RWPE2 (cell line): ENCODE results near the gene ARSD.

Experiments
- ATAC-seq: fragments of 200-7000 bp; cut with Tn5 transposase; 3 replicates; pipeline ENCODE4 v1.9.1; 2021; ENCODE audit warnings: low read depth
- DNase-seq: peaks from one replicate; pipeline ENCODE4 v3.0.0-alpha.2; 2020; ENCODE audit warnings: low spot score
- H3K27ac ChIP-seq: fragments of 450-650 bp; 2 replicates; pipeline ENCODE4 v1.5.1; 2017; ENCODE audit warnings: mild to moderate bottlenecking; ENCODE audit not compliant: poor library complexity, severe bottlenecking
- H3K27me3 ChIP-seq: fragments of 250-450 bp; sonication (Bioruptor Pico); 2 replicates; pipeline ENCODE4 v1.5.1; 2021; ENCODE audit warnings: mild to moderate bottlenecking, moderate library complexity; ENCODE audit not compliant: insufficient read depth, poor library complexity, severe bottlenecking
- H3K36me3 ChIP-seq: fragments of 250-450 bp; sonication (Bioruptor Pico); 2 replicates; pipeline ENCODE4 v1.5.1; 2020; ENCODE audit warnings: low read depth, mild to moderate bottlenecking, moderate library complexity
- H3K4me1 ChIP-seq: fragments of 250-450 bp; sonication (Bioruptor Pico); 2 replicates; pipeline ENCODE4 v1.5.1; 2021; ENCODE audit warnings: mild to moderate bottlenecking, moderate library complexity; ENCODE audit not compliant: insufficient read depth, poor library complexity, severe bottlenecking
- H3K4me3 ChIP-seq: fragments of 250-450 bp; sonication (Bioruptor Pico); 2 replicates; pipeline ENCODE4 v1.5.1; 2021; ENCODE audit warnings: mild to moderate bottlenecking, moderate library complexity; ENCODE audit not compliant: severe bottlenecking
- H3K9me3 ChIP-seq: fragments of 250-450 bp; sonication (Bioruptor Pico); 2 replicates; pipeline ENCODE4 v1.5.1; 2021; ENCODE audit warnings: mild to moderate bottlenecking, moderate library complexity; ENCODE audit not compliant: severe bottlenecking
- TF ChIP-seq, protein P1 (sequence below): fragments of 450-650 bp; IDR thresholded peaks from one replicate; pipeline ENCODE4 v1.5.1; 2017; ENCODE audit warnings: mild to moderate bottlenecking, moderate library complexity; ENCODE audit not compliant: poor library complexity, severe bottlenecking

ARSD gene

DNA sequence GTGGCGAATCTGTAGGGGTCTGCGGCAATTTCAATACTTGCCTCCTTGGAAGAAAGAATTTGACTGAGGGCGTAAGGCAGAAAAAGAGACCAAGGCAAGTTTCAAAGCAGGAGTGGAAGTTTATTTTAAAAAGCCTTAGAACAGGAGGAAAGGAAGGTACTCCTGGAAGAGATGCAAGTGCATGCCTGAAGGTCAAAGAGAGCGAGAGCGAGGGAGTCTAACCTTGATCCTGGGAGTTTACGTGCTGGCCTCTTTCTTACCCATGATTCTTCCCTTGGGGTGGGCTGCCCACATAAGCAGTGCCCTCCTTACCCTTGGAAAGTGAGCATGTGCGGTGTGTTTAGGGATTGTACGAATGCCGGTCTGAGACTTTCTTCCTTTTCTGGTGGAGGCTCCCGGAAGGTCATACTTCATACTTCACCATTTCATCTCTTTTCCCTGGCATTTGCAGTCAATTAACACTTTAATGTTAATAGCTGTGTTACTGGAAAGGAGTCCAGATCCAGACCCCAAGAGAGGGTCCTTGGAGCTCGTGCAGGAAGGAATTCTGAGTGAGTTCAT is 40.0 kb downstream of the ARSD start:
- ATAC-seq: no peak
- no peak for DNase-seq
- no peaks in the 10 kb centered on the region for H3K36me3 ChIP-seq
- no peak overlapping the region for H3K4me3 ChIP-seq
- TF ChIP-seq, protein P1, sequence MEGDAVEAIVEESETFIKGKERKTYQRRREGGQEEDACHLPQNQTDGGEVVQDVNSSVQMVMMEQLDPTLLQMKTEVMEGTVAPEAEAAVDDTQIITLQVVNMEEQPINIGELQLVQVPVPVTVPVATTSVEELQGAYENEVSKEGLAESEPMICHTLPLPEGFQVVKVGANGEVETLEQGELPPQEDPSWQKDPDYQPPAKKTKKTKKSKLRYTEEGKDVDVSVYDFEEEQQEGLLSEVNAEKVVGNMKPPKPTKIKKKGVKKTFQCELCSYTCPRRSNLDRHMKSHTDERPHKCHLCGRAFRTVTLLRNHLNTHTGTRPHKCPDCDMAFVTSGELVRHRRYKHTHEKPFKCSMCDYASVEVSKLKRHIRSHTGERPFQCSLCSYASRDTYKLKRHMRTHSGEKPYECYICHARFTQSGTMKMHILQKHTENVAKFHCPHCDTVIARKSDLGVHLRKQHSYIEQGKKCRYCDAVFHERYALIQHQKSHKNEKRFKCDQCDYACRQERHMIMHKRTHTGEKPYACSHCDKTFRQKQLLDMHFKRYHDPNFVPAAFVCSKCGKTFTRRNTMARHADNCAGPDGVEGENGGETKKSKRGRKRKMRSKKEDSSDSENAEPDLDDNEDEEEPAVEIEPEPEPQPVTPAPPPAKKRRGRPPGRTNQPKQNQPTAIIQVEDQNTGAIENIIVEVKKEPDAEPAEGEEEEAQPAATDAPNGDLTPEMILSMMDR: no peak
- no peaks in the 10 kb centered on the region for H3K9me3 ChIP-seq
- H3K27me3 ChIP-seq: no peaks in the 10 kb centered on the region
- H3K27ac ChIP-seq: no peak overlapping the region
- H3K4me1 ChIP-seq: no peaks in the 10 kb centered on the region

DNA sequence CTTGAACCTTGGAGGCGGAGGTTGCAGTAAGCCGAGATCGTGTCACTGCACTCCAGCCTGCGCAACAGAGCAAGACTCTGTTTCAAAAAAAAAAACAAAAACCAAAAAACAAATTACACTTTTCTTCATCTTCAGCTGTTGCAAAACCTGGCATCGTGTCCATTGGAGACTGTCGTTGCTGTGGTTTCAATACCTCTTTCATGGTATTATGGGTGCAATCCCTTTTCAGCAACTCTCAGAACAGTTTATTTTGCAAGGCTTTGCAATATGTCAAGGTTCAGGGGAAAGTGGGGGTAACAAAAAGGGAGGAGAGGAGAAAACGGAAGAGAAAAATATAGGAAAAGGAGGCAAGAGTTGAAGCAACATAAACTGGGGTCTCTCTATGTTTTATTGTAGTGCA is 40.8 kb downstream of the ARSD start:
- H3K4me1 ChIP-seq: no peaks in the 10 kb centered on the region
- no peak overlapping the region for H3K4me3 ChIP-seq
- TF ChIP-seq, protein P1: no peak
- H3K27ac ChIP-seq: no peak overlapping the region
- no peak for DNase-seq
- H3K27me3 ChIP-seq: no peaks in the 10 kb centered on the region
- H3K36me3 ChIP-seq: no peaks in the 10 kb centered on the region
- no peaks in the 10 kb centered on the region for H3K9me3 ChIP-seq
- ATAC-seq: no peak

DNA sequence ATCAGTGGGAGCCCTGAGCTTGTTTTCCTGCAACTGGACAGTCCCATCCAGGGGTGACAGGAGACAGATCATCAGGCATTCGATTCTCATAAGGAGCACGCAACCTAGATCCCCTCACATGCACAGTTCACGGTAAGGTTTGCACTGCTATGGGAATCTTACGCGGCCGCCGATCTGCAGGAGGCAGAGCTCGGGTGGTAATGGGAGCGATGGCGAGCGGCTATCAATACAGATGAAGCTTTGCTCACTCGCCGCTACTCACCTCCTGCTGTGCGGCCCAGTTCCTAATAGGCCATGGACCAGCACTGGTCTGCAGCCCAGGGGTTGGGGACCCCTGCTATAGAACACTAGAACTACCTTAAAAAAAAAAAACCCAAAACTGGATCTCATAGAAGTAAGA is 45.4 kb downstream of the ARSD start:
- TF ChIP-seq, protein P1: no peak
- DNase-seq (no peak), ATAC-seq (no peak)
- Histone ChIP-seq H3K4me3 (no peak overlapping the region), H3K27me3 (no peaks in the 10 kb centered on the region), H3K9me3 (no peaks in the 10 kb centered on the region), H3K4me1 (no peaks in the 10 kb centered on the region), H3K36me3 (no peaks in the 10 kb centered on the region), H3K27ac (no peak overlapping the region)

- TF ChIP-seq, protein P1: no peak
- ATAC-seq (no peak), DNase-seq (no peak)
- Histone ChIP-seq H3K36me3 (no peaks in the 10 kb centered on the region), H3K27ac (no peak overlapping the region), H3K4me1 (no peaks in the 10 kb centered on the region), H3K27me3 (no peaks in the 10 kb centered on the region), H3K4me3 (no peak overlapping the region), H3K9me3 (no peaks in the 10 kb centered on the region)
These were observed 49.5 kb downstream of the ARSD start for GRCh38 chrX:2879670-2880069.

DNA sequence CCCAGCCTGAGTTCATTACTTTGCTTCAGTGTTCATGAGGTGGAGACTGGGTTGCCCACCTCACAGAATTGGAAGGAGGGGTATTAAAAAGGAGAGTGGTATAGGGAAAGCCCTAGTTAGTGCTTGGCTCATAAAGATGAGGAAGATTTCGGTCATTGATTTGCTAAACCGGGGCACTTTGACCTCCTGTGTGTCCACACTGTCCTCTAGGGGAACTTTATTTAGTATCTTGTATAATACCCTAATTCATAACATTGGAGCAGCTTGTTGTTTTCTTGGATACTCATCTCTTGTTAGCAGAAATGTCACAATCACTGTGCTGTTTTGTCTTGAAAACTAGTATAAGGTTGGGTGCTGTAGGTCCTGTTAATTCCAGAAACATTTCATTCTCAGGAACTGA is 50.6 kb downstream of the ARSD start:
- TF ChIP-seq, protein P1: no peak
- Histone ChIP-seq H3K9me3 (no peaks in the 10 kb centered on the region), H3K27me3 (no peaks in the 10 kb centered on the region), H3K4me1 (no peaks in the 10 kb centered on the region), H3K27ac (no peak overlapping the region), H3K36me3 (no peaks in the 10 kb centered on the region), H3K4me3 (no peak overlapping the region)
- DNase-seq (no peak), ATAC-seq (no peak)
